ENCODE data around the gene AADAT.
A peak's percentile ranks its signal among the peaks of the same experiment; 100 is the strongest.
"Not testable (repeated sequence)": the region's sequence is repeated elsewhere in the genome, so short reads cannot be mapped to it uniquely, and the experiment has no call there.

Gene AADAT

GRCh38 chr4:170089274-170089667 lies 485 bp downstream of the AADAT start:
- peak; percentile 55 for DNase-seq

- DNase-seq: no peak
These were observed 1.0 kb downstream of the AADAT start for GRCh38 chr4:170088716-170089115.

- peak; percentile 12 for DNase-seq
These were observed 2.5 kb downstream of the AADAT start for GRCh38 chr4:170087163-170087700.

- no peak for DNase-seq
These were observed 6.2 kb downstream of the AADAT start for GRCh38 chr4:170083541-170083940.

GRCh38 chr4:170080496-170080895 lies 9.3 kb downstream of the AADAT start:
- no peak for DNase-seq

- DNase-seq: peak; percentile 24
These were observed 9.8 kb downstream of the AADAT start for GRCh38 chr4:170079981-170080380.

- DNase-seq: no peak
These were observed 18.6 kb downstream of the AADAT start for GRCh38 chr4:170071196-170071595.

GRCh38 chr4:170068438-170069128 lies 21.2 kb downstream of the AADAT start:
- DNase-seq: no peak

GRCh38 chr4:170059421-170059820 lies 30.3 kb downstream of the AADAT start:
- no peak for DNase-seq

GRCh38 chr4:170058826-170059225 lies 30.9 kb downstream of the AADAT start:
- DNase-seq: no peak

- DNase-seq: no peak
These were observed 31.9 kb downstream of the AADAT start for GRCh38 chr4:170057866-170058265.

- DNase-seq: no peak
These were observed 36.8 kb downstream of the AADAT start for GRCh38 chr4:170052919-170053318.

- no peak for DNase-seq
These were observed 38.4 kb downstream of the AADAT start for GRCh38 chr4:170051402-170051801.

- DNase-seq: no peak
These were observed 40.0 kb downstream of the AADAT start for GRCh38 chr4:170049766-170050165.

GRCh38 chr4:170047771-170048354 lies 41.9 kb downstream of the AADAT start:
- peak; percentile 65 for DNase-seq

GRCh38 chr4:170046156-170046555 lies 43.6 kb downstream of the AADAT start:
- not testable (repeated sequence) for DNase-seq

- DNase-seq: no peak
These were observed 49.6 kb downstream of the AADAT start for GRCh38 chr4:170040031-170040680.

GRCh38 chr4:170038769-170039168 lies 51.0 kb downstream of the AADAT start:
- no peak for DNase-seq

- no peak for DNase-seq
These were observed 51.5 kb downstream of the AADAT start for GRCh38 chr4:170038232-170038631.

GRCh38 chr4:170037481-170037880 lies 52.3 kb downstream of the AADAT start:
- no peak for DNase-seq

GRCh38 chr4:170035845-170036244 lies 53.9 kb downstream of the AADAT start:
- no peak for DNase-seq

GRCh38 chr4:170035231-170035630 lies 54.5 kb downstream of the AADAT start:
- DNase-seq: no peak

GRCh38 chr4:170033999-170034398 lies 55.8 kb downstream of the AADAT start:
- DNase-seq: no peak

GRCh38 chr4:170030121-170030520 lies 59.6 kb downstream of the AADAT start:
- peak; percentile 44 for DNase-seq
